K562 (cell line): Measurements from ENCODE around the gene SEZ6.

Experiments used
- KDM1A ChIP-seq, 2 experiments: fragments of 450-650 bp; IDR thresholded peaks; 2 replicates each; pipeline ENCODE4 v1.6.1; 2016; ENCODE audit warnings: mild to moderate bottlenecking in 2 of 2
- PHF21A ChIP-seq: fragments of 450-650 bp; IDR thresholded peaks from 2 replicates; pipeline ENCODE4 v1.6.1; 2017; ENCODE audit warnings: low read depth, borderline replicate concordance
- SIX5 ChIP-seq, 2 experiments: IDR thresholded peaks; 2 replicates each; pipeline ENCODE4 v1.6.1; 2011; ENCODE audit warnings: low read length in 2 of 2, borderline replicate concordance in 1 of 2, low read depth in 1 of 2, mild to moderate bottlenecking in 1 of 2, moderate library complexity in 1 of 2; ENCODE audit not compliant: insufficient read depth in 1 of 2
- TF ChIP-seq, protein P1 (sequence below): fragments of 450-650 bp; formaldehyde crosslinking; IDR thresholded peaks from 2 replicates; pipeline ENCODE4 v1.4.0; 2020; ENCODE audit warnings: mild to moderate bottlenecking, mixed read lengths
- TF ChIP-seq, protein P2 (sequence below), 2 experiments: fragments of 450-650 bp in 1 of 2; sonication (generic) in 1 of 2; formaldehyde crosslinking in 1 of 2; IDR thresholded peaks in 1 of 2; conservative IDR thresholded peaks in 1 of 2; 2 replicates each; pipeline versions ENCODE4 v1.6.1 to v1.8.1; 2016 to 2023; ENCODE audit warnings: mild to moderate bottlenecking in 2 of 2, moderate library complexity in 2 of 2, inconsistent platforms in 1 of 2, missing genetic modification reagents in 1 of 2
- TF ChIP-seq, protein P3 (sequence below), 3 experiments: IDR thresholded peaks in 2 of 3; conservative IDR thresholded peaks in 1 of 3; 2 replicates each; pipeline ENCODE4 v1.5.1; 2011 to 2012; ENCODE audit warnings: low read length in 3 of 3, mild to moderate bottlenecking in 3 of 3, control low read depth in 2 of 3, improper control_type of control experiment in 1 of 3, inconsistent platforms in 1 of 3, low read depth in 1 of 3, mixed read lengths in 1 of 3, moderate library complexity in 1 of 3; ENCODE audit not compliant: insufficient read depth in 2 of 3
- TF ChIP-seq, protein P4 (sequence below): sonication (generic); formaldehyde crosslinking; IDR thresholded peaks from 2 replicates; pipeline ENCODE4 v1.9.0; 2022; ENCODE audit warnings: mild to moderate bottlenecking, missing genetic modification reagents

DNA sequence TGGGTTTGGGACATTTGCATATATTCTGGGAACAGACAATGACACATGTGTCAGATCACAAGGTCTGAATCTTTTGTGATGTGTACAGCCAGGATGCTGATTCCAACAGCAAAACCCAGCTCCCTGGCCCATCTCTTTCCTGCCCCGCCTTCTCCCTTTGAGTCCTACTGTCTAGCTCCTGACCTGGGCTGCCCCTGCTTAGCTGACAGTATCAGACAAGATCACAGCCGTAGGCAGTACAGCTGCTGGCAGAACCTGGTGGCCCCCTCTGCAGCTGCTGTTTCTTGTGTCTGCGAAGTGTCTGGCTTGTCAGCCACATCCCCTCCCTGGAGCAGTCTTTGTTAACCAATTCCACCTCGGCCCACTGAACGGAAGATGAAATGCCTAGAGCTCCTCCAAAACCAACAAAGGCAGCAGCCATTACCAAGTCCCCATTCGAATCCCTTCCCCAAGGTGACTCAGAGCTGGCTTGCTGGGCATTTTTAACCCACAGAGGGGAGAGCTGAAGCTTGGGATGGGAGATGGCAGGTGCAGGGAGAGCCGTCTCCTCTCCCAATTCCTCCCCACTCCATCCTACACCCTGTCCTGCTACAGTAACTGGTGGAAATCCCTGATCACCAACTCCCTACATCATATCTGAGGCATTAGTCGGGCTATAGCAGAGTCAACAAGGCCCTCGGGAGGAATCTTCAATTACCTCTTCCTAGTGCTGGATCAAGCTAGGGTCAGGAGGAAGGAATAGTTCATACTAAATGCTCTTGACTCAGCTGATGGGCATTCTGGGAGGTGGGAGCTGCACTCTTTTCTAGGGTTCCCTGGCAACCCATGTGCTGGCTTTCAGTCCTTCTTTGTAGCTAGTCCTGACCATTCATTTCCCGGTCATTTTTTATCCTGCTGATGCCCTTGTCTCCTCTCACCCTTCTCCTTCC lies 42.9 kb upstream of the SEZ6 start:
- TF ChIP-seq PHF21A: no peak
- TF ChIP-seq, protein P1, sequence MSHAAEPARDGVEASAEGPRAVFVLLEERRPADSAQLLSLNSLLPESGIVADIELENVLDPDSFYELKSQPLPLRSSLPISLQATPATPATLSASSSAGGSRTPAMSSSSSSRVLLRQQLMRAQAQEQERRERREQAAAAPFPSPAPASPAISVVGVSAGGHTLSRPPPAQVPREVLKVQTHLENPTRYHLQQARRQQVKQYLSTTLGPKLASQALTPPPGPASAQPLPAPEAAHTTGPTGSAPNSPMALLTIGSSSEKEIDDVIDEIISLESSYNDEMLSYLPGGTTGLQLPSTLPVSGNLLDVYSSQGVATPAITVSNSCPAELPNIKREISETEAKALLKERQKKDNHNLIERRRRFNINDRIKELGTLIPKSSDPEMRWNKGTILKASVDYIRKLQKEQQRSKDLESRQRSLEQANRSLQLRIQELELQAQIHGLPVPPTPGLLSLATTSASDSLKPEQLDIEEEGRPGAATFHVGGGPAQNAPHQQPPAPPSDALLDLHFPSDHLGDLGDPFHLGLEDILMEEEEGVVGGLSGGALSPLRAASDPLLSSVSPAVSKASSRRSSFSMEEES (CRISPR knock-in tag): no peak
- no peak for TF ChIP-seq KDM1A (IDR thresholded peaks at IDR 0.05)
- TF ChIP-seq, protein P2, sequence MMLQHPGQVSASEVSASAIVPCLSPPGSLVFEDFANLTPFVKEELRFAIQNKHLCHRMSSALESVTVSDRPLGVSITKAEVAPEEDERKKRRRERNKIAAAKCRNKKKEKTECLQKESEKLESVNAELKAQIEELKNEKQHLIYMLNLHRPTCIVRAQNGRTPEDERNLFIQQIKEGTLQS (IDR thresholded peaks at IDR 0.05): no peak
- TF ChIP-seq, protein P2 (CRISPR knock-in tag; conservative IDR thresholded peaks at IDR 0.05): no peak
- TF ChIP-seq, protein P3, sequence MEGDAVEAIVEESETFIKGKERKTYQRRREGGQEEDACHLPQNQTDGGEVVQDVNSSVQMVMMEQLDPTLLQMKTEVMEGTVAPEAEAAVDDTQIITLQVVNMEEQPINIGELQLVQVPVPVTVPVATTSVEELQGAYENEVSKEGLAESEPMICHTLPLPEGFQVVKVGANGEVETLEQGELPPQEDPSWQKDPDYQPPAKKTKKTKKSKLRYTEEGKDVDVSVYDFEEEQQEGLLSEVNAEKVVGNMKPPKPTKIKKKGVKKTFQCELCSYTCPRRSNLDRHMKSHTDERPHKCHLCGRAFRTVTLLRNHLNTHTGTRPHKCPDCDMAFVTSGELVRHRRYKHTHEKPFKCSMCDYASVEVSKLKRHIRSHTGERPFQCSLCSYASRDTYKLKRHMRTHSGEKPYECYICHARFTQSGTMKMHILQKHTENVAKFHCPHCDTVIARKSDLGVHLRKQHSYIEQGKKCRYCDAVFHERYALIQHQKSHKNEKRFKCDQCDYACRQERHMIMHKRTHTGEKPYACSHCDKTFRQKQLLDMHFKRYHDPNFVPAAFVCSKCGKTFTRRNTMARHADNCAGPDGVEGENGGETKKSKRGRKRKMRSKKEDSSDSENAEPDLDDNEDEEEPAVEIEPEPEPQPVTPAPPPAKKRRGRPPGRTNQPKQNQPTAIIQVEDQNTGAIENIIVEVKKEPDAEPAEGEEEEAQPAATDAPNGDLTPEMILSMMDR (IDR thresholded peaks at IDR 0.05 in 2 of 3, conservative IDR thresholded peaks at IDR 0.05 in 1 of 3; ENCODE audit: insufficient read depth in 2 of 3, low read depth in 1 of 3, low read length in 3 of 3): no peak
- no peak for TF ChIP-seq SIX5 (IDR thresholded peaks at IDR 0.05; ENCODE audit: borderline replicate concordance in 1 of 2, insufficient read depth in 1 of 2, low read depth in 1 of 2, low read length in 2 of 2)
- TF ChIP-seq, protein P4, sequence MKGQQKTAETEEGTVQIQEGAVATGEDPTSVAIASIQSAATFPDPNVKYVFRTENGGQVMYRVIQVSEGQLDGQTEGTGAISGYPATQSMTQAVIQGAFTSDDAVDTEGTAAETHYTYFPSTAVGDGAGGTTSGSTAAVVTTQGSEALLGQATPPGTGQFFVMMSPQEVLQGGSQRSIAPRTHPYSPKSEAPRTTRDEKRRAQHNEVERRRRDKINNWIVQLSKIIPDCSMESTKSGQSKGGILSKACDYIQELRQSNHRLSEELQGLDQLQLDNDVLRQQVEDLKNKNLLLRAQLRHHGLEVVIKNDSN (CRISPR knock-in tag): no peak
